Epithelial cell of esophagus (primary cell): ENCODE data around the gene LARP4B.

Experiments used
- DNase-seq: peaks from one replicate; pipeline ENCODE4 v3.0.0; 2010; ENCODE audit warnings: low read depth
- H3K4me3 ChIP-seq: 2 replicates; pipeline ENCODE4 v1.5.1; 2011; ENCODE audit warnings: mild to moderate bottlenecking, low read length, control low read depth
- TF ChIP-seq, protein P1 (sequence below): IDR thresholded peaks from 2 replicates; pipeline ENCODE4 v1.5.1; 2011; ENCODE audit warnings: low read depth, mild to moderate bottlenecking, low read length, control low read depth, inconsistent platforms; ENCODE audit not compliant: insufficient read depth; ENCODE audit errors: missing control alignments

LARP4B gene

DNA sequence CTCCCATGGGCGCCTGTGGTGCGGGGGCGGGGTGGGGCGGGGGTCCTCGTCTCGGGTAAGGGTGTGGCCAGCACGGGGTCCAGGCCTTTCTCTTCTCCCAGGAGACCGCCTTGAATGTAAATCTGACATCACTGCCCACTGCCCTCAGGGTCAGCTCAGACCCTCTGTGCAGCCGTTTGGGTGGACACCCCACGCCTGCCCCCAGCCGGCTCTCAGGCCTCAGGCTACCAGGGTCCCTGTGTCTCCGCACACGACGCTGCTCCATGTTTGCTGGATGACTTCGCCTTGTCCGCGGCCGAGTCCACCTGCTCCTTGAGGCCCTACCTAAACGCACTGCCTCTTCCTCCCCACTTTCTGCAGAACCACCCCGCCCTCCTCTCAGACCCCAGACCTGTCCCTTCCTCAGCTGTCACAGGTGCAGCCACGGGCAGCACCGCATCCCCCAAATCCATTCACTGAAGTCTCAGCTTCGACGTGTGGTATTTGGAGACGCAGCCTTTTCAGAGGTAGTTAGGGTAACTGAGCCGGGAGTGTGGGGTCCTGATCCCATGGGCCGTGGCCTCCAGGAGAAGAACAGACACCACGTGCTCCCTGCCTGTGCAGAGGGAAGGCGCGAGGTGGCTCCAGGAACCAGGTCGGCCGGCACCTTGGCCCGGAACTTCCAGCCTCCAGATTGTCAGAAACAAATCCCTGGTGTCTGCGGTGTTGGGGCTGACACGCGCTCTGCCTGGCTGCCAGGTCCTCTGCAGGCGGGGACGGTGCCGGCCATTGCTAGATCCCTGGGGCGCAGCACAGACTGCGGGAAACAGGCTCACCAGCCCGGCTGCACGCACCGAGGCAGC is 144.7 kb downstream of the LARP4B start:
- no peak overlapping the region for H3K4me3 ChIP-seq
- no peak for DNase-seq
- TF ChIP-seq, protein P1, sequence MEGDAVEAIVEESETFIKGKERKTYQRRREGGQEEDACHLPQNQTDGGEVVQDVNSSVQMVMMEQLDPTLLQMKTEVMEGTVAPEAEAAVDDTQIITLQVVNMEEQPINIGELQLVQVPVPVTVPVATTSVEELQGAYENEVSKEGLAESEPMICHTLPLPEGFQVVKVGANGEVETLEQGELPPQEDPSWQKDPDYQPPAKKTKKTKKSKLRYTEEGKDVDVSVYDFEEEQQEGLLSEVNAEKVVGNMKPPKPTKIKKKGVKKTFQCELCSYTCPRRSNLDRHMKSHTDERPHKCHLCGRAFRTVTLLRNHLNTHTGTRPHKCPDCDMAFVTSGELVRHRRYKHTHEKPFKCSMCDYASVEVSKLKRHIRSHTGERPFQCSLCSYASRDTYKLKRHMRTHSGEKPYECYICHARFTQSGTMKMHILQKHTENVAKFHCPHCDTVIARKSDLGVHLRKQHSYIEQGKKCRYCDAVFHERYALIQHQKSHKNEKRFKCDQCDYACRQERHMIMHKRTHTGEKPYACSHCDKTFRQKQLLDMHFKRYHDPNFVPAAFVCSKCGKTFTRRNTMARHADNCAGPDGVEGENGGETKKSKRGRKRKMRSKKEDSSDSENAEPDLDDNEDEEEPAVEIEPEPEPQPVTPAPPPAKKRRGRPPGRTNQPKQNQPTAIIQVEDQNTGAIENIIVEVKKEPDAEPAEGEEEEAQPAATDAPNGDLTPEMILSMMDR = no peak

DNA sequence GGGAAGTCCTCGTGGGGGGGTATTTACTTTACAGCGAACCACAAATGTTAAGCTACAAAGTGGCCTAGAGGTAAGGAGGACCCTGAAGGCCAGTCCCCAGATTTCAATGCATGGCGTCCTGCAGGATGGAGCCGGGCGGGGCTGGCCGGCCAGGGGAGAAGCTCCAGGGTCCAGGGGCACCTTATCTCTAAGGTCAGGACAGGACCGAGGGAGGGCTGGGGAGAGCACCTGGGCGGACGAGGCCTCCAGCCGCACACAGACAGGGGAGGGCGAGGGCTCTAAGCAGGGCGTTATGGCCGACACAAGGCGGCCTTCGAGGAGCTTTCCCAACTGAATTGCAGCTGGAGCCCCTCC is 145.7 kb downstream of the LARP4B start:
- no peak for DNase-seq
- TF ChIP-seq, protein P1 = no peak
- no peak overlapping the region for H3K4me3 ChIP-seq

DNA sequence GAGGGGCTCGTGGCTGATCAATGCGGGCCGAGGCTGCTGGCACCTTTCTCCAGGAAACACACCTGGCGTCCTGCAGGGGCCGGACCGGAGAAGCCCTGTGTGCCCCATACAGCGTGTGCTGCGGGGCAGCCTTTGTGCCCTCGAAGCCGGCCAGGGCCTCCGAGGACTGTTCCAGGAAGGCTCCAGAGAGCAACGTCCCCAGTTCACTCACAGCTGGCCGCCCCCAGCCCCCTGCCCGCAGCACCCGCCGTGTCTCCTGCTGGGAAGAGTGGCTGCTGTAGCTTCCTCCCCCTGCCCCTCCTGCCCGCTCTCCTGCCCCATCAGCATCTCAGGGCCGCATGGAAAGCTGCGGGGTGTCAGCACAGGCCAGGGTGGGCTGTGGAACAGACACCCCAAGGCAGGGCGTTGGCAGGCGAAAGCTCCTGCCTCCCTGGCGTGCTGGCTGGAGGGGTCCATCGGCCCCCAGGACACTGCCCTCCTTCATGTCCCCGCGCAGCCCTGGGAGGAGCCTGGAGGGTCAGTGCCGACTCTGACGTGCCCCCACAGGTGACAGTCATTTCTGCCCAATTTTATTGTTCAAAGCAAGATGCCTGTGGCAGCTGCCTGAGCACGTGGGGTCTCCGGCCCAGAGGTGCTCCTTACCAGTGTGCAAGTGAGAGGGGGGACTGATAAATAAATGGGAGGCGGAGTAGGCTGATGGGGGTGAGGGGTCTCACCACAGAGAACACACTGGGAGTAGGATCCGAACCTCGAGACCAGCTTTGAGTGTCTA is 146.2 kb downstream of the LARP4B start:
- DNase-seq = no peak
- peak overlapping the region; percentile 26 for H3K4me3 ChIP-seq
- TF ChIP-seq, protein P1 = peak; percentile 0

DNA sequence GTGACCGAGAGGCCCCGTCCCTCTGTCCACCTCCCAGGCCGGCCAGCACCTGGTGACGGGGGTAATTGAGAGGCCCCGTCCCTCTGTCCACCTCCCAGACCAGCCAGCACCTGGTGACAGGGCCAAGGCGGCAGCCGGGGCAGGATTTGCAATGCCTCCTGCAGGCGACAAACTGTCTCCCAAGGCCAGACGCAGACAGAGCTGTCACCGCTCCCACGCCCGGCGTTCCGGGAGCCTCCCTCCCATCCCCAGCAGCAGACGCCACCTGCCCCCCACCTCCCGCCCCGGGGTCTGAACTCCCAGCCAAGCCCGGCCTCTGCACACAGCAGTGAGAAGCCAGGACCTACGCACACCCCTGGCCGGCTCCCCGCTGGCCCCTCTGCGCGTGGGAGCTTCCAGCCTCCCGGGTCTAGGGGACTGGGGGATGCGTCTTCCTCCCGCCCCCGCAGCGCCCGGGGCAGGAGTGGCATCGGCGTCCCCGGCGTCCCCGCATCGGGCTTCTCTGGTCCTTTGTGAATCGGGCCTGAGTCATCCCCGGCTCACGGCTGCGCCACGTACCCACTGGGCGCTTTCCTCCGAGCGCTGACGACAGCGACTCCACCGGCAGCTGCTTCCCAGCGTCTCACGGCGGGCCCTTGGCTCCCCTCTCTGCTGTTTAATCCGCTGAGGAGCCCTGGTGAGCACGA is 147.0 kb downstream of the LARP4B start:
- DNase-seq = peak; percentile 77
- TF ChIP-seq, protein P1 = peak; percentile 15

DNA sequence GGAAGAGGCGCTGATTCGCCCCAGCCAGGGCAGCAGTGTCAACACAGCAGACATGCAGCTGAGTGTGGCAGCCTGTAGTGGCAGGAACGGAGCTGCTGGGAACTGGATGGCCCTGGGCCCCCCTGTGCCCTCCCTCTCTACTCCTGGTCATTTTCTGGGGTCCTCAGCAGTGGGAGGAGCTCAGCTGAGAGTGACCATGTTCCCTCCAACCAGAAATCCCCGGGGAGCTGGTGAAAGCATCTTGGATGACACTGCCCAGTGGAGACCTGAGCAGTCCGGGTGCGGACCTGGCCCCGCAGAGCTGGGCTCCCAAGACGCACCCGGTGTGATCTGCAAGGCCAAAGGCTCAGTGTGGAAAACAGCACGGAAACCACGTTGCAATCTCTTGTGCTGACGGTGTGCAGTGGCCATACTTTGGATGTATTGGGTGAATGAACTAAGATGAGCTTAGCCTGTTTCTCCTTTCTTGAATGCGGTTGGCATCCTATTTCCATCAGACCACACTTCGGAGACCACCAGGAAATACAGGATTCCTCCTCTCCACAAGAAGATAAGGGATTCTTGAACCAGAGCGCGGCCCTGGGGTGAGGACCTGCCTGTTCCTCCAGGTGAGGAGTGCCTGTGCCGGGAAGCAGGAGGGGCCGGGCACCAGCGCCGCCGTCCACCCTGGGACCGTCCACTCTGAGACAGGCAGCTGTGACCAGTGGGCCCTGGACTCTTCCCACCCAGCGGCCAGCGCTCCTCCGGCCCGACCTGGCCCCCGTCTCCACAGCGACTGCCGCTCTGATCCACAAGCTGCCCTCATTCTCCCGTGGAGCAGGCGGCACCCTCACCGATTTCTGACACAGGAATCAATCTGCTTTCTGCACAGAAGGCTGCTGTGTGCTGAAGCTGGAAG is 148.5 kb downstream of the LARP4B start:
- TF ChIP-seq, protein P1 = no peak
- no peak overlapping the region for H3K4me3 ChIP-seq
- no peak for DNase-seq

More for the DNA sequence above, 147.0 kb downstream of the LARP4B start:
- peak overlapping the region; percentile 26 for H3K4me3 ChIP-seq
